HL-60/S4 (cell line): Measurements from ENCODE around the gene CSF1.

Experiments
- in situ Hi-C: fragments of 300-500 bp; cut with MboI; formaldehyde crosslinking; loops from 2 replicates; pipeline ENCODE4 v1.14.3; 2022; ENCODE audit warnings: low sequenced_read_pairs

CSF1 gene

DNA sequence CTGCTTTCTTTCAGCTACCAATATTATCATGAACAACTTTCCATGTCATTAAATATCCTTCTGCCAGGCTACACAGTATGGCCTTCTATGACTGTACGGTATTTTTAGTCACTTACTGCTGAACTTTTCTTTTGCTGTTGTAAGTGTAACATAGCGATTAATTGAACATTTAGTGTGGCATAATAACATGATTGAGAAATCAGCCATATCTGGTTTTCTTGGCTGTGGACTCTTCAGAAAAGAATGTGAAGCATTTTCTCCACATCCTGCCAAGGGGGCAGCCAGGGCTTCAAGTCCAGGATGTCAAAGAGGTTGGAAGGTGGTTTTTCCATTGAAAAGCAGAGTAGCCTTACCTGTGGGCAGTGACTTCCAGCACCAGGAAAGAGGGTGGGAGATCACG is 65.1 kb downstream of the CSF1 start:
- in situ Hi-C loops = loop anchor here (25.0 kb wide), 1 partner anchor 713 kb away; no protein-coding TSS in a partner anchor

DNA sequence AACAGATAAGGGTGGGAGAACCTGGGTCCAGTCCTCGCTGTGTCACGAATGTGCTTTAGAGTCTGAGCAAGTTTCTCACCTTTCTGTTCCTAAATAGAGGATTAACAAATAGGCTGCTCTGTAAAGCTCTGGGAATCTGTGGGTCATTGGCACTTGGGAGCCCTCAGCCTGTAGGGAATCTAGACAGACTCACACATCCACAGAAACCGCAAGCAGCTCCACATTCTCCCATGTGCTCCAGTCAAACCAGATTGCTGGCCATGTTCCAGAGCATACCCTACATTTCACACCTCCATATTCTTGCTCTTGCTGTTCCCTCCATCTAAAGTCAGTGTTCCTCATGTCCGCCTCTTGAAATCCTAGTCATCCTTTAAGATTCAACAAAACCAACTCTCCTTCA is 66.1 kb downstream of the CSF1 start:
- in situ Hi-C loops = loop anchor here (25.0 kb wide), 1 partner anchor 714 kb away; no protein-coding TSS in a partner anchor

DNA sequence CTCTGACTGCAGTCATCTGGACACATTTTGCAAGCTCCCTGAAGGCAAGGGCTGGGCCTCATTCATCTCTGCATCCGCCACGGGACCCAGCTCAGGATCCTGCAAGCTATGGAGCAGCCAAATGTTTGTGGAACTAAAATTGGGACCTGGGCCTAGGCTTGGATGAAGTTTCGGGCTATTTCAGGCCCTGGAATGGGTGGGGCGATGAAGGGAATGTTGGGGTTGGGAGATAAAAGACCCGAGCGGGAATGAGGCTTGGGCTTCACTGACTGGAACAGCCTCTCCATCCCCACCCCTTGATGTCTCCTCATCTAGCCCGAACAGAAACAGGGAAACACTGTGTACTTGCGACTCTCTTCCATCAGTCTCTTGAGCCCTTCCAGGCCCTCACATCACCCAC is 66.6 kb downstream of the CSF1 start:
- in situ Hi-C loops = loop anchor here (25.0 kb wide), 1 partner anchor 715 kb away; no protein-coding TSS in a partner anchor

DNA sequence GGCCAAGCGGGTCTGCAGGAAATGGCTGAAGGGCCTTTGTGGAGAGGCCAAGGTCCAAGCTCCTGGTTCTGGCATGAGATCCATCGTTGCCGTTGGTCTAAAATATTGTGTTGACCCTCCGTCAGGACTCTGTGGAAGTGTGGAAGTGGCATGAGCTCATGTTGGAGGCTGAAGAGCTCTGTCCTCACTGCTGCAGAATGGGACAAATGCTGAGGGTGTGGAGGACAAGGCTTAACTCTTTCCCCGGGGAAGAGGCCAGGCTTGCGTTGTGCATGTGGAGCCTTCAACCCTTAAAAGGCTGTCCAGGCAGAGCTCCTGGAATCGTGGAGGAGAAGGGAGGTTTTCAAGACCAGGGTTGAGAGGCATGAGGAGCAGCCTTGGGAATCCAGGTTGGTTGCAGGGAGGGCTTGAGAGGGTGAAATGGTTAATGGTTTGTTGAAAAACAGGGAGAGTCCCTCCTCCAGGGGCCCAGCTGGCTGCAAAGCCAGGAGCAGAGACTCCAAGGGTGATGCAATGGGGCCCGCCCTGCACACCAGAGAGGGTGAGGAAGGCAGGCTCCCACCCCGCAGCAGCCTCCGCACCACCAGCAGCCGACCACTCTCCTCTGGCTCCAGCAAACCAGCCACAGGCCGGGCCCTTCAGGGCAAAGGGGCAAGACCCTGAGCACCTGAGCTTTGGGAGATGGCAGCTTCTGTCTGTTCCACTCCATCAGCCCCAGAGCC is 67.2 kb downstream of the CSF1 start:
- in situ Hi-C loops = loop anchor here (25.0 kb wide), 1 partner anchor 716 kb away; no protein-coding TSS in a partner anchor

DNA sequence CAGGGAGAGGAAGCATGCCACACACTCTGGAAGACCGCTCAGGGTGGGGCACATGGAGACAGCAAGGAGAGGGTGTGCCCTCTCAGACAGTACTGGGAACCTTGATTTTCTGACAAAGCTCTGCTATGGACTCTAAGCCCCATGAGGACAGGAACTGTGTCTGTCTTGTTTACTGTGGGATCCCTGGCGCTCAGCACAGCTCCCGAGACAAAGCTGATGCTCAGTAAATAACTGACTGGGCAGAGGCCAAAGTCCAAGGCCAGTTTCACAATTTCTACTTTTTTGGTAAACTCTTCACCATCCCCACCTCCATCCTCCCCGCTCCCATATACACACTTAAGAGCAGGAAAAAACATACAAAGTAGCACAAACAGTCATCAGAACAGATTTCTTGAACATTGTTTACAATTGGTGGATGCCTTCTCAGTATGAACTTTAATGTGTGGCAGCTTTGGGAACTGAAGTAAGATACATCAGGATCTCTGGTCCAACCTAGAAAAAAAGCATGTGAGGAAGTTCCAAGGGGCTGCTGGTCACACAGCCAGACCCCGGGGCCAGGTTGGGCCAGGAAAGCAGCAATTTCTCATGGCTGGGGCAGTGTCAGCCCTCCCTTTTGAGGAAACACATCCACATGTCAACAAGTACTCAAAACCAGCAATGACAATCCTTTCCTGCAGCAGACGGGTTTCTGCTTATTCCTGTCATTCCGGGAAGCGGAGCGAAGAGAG is 68.3 kb downstream of the CSF1 start:
- in situ Hi-C loops = loop anchor here (25.0 kb wide), 1 partner anchor 717 kb away; no protein-coding TSS in a partner anchor

DNA sequence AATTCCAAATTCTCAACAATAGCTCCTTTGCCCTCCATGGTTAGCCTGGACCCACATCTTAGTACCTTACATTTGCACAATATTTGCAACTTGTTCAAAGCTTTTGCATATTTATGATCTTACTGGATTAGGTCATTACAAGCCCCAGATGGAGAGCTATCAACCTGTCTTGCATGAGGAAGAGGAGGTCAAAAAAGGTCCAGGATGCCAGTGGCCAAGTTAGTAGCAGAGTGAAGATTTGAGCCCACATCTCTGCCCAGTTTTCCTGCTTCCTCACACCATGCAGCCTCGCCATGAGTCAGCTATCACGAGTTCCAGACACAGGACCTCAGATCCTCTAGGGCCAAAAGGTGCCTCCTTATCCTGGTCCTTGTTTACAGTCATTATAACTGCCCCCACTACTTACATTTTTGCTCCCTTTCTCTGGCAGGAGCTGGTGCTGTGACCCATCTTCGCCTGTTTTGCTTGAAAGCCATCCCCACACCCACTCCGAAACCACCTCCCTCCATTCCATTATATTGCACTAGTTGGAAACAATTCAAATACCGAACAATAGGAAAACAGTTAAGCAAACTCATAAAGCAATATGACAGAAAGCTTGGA is 68.9 kb downstream of the CSF1 start:
- in situ Hi-C loops = loop anchor here (10.0 to 25.0 kb wide), 2 partner anchors 325 to 717 kb away; partner anchors contain the start of gene GSTM4
